Activated naive CD4-positive, alpha-beta T cell treated with Interleukin-2 at 50 U/mL for 16 hours (primary cell): ENCODE results near the gene ROBO2.

ENCODE experiments used
- DNase-seq: peaks from one replicate; pipeline ENCODE4 v3.0.0-alpha.2; 2020

ROBO2 gene

DNA sequence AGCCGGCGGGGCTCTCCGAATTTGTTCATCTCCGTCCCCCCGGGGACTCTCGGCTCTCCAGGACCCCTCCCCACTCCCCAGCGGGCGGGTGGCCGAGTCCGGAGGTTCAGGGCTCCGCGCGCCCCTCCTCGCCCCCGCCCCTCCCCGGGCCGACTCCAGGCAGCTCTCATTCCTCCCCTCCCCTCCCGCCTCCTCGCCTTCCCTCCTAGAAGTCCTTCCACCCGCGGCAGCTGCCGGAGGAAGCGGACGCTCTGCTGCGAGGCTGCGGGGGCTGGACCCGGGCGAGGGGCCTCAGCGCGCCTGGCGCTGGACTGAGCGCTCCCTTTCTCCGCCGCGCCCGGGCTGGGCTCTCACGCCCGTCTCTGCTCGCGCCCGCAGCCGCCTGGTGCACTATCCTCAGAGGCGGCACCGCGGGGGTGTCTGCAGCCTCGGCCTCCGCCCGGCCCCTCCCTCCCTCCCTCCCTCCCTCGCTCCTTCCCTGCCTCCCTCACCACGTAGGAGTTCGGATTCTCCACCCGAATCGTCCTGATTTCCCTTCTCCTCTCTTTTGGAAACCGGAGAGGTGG, at the start of gene ROBO2:
TSS of gene ROBO2 (plus strand) at position 494 of the 566 bp plus-strand sequence. CDS start 687 bp downstream, outside the sequence.
- no peak for DNase-seq

GRCh38 chr3:76990606-76991005, 49.3 kb upstream of the ROBO2 start:
- DNase-seq = no peak

DNA sequence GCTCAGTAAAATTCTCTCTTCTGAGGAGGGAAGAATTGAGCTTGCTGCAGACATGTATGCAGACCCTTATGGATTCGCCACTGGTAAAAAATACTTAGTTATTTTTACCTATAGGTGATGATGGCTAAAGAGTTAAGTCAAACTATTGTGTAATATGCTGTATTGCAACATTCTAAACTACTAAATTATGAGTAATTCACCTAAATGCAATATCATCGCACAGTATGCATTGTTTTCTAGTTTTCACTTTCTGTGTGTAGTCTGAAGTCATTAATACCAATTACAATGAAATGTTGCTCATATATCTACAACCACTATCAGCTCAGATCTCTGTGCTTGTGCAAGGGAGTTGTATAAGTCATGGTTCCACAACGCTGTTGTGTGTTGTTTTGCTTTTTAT, 48.7 kb upstream of the ROBO2 start:
- DNase-seq = no peak

- no peak for DNase-seq
These were observed 42.2 kb upstream of the ROBO2 start for GRCh38 chr3:76997733-76998132.

- DNase-seq = no peak
These were observed 41.3 kb upstream of the ROBO2 start for GRCh38 chr3:76998555-76998954.

- DNase-seq = no peak
These were observed 38.7 kb upstream of the ROBO2 start for GRCh38 chr3:77001062-77001701.

DNA sequence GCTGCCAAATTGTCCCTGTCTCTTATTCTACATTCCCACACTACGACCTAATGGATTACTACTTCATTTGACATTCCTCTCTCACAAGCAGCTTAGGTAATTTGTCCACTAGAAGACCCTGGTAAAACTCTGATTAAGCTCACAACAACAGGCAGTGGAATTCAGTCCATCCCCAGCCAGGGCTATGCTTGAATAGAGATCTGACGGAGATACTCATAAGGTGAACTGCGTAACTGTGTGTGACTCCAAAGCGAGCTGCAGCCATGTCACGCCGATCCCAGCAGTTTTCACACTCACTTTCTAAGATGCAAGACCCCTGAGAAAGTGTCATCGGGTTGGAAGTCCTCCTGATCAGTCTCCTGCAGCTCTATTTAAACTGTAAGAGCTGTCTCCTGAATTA, 25.7 kb upstream of the ROBO2 start:
- DNase-seq = no peak

DNA sequence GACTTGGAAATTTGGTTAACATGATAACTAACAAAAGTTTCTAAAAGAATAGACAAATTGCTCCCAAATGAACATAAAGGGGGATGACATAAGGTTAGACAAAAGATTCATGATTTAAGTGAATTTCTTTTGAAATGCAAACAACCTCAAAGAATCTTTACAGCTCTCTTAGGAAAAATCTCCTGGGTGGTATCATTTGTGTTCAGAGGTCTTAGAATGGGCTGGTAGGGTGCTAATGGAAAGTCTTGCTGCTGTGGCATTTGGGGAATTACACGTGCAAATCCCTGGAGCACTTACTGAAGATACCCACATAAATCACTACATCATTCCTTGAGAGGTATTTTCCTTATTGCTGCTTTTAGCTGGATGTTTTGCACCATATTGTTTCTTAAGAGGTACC, 14.4 kb upstream of the ROBO2 start:
- DNase-seq = no peak

DNA sequence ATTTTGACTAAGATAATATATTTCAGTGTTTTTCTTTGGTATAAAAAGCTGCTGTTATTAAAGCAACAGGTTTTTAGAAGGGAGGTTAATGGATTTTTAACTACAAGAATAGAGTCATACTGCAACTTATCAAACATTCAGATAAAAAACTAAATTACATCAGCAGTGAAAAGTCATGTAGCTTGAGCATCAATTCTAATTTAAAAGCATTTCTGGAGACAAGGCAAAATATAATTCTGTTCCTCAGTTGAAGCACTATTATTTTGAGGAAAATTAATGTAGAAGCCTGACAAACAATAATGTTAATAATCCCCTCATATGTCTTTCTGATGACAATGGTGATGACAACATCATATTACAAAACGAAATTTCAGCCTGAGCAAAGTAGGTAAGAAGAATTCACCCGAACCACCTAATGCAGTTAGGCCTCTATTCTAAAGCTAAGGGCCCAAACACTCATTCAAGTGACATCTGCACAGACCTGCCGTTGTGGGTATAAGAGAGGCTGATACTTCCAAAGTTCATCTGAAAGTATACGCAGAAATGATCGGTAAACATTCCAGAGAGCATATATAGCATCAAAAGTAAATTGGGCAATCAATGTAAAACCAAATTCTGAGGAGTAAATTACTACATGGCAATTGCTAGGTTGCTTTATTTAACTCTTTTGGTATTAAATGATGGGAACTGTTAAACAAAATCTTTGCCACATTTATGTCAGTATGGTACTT, 12.8 kb upstream of the ROBO2 start:
- DNase-seq = no peak

GRCh38 chr3:77028005-77028404, 11.9 kb upstream of the ROBO2 start:
- no peak for DNase-seq

GRCh38 chr3:77038468-77038929, 1.4 kb upstream of the ROBO2 start:
- no peak for DNase-seq

DNA sequence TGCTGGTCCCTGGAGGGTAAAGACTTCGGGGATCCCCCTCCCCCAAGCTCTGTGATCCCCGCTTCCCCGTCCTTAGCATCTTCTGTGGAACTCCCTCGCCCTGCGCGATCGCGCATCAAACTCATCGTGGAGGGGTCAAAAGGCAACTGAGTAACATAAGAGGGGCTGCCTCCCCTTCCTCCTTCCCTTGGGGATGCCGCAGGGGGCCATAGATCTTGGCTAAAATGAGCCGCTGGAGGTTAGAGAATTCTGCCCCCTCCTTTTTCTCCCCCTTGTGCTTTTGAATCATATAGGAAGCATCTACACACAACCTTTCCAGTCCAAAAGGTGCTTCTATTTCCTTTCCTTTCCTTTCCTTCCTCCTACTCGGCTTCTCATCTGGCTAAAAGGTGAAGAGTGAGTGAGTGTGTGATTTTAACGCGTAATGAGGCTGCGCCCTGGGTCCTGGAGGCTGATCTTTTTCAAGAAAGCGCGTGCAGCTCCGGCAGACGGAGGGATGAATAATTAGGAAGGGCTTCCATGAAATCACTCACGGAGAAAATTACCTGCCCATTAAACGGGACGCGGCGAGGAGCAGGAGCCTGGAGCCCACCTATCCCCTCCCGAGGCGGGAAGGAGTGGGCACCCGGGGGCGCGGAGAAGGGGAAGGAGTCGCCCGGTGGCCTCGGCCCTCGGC, 831 bp upstream of the ROBO2 start:
- DNase-seq = no peak

- no peak for DNase-seq
These were observed 317 bp downstream of the ROBO2 start for GRCh38 chr3:77040216-77040615.

GRCh38 chr3:77040926-77041722, 1.2 kb downstream of the ROBO2 start:
- DNase-seq = no peak

GRCh38 chr3:77041811-77042210, 1.9 kb downstream of the ROBO2 start:
- no peak for DNase-seq

DNA sequence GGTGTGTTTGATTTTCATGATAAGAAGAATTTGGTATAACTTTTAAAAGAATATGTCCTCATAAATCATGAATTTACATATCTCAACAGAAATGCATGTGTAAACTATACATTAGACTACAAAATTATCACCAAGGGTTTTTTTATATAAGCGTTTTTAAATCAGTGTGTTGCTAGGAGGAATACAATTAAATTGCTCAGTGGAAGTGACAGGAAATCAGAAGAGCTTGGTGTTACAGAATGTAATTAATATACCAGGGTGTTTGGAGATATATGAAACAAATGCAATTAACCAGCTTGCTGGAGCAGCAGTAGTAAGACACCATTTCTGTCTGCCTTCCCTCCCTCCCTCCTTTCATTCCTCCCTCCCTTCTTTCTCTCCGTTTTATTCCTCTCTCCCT, 2.4 kb downstream of the ROBO2 start:
- no peak for DNase-seq

GRCh38 chr3:77042882-77043281, 3.0 kb downstream of the ROBO2 start:
- DNase-seq = no peak

GRCh38 chr3:77045686-77046085, 5.8 kb downstream of the ROBO2 start:
- no peak for DNase-seq

- DNase-seq = no peak
These were observed 8.3 kb downstream of the ROBO2 start for GRCh38 chr3:77048186-77048585.

DNA sequence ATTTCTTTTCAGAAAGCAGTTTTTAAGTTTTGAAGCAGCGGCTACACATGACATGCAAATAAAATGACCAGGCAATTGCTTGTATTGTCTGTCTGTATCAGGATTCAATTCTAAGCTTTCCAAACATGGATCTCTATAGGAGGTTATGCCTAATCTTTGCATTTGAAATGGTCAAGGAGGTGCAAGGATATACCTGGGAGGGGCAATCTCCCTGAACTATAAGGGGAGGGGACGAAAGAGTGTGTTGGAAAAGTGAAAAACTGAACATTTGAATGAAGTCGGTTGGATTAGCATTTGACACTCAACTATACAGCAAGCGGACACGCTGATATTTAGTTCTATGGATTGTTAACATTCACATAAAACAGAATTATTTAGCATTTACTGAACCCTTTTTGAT, 11.7 kb downstream of the ROBO2 start:
- DNase-seq = no peak

- DNase-seq = no peak
These were observed 12.2 kb downstream of the ROBO2 start for GRCh38 chr3:77052051-77052501.

DNA sequence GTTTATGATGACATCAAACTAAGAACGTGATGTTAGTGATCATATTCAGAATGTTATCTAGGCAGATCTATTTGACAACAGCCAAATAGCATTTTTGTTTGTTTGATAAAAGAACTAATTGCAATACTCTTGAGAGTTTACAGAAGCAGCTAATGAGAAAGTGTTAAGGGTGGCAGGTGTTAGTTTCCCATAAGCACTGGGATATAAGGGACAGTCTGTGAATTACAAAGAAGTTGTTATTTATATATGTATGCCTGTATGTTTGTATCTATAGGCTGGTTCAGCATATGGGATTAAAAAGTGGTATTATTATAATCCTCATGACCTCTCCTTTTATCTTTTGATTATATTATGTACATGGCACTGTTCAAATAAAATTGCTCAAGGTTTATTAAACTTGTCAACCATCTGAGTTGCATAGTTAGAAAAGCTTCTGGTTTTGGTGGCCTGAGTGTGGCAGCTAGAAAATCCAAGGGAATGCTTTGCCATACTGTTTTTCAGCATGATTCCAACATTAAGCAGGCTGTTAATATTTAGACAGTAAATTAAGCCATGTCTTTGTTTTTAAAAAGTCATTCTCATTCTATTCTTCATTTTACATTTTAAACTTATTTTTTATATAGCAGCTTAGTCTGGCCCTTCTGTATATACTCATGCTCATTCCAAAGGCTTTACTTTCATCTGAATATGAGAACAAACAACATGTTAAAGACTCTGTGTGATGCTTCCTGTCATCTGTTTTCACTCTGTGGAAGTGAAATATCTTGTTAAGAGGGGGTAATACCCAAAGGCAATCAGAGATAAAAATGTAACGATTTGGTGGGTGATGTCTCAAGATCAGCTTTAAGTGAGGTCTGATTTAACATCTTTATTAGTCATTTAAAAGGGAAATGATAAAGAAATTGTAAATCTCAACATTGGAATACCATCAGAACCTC, 13.1 kb downstream of the ROBO2 start:
- DNase-seq = no peak
